GM13976 (cell line): ENCODE data around the gene NANOS3.

Experiments
- DNase-seq: peaks from one replicate; pipeline ENCODE4 v3.0.0; 2012; ENCODE audit warnings: low spot score
- CTCF ChIP-seq: IDR thresholded peaks from 2 replicates; pipeline ENCODE4 v1.5.1; 2012; ENCODE audit warnings: borderline replicate concordance, mild to moderate bottlenecking; ENCODE audit not compliant: insufficient read depth; ENCODE audit errors: extremely low read depth, missing control alignments, control extremely low read depth
- in situ Hi-C: fragments of 300-500 bp; cut with MboI; formaldehyde crosslinking; loops from one replicate; pipeline ENCODE4 v1.12.0; 2022; ENCODE audit warnings: low sequenced_read_pairs, mixed read lengths, inconsistent platforms; ENCODE audit not compliant: unreplicated experiment

The NANOS3 gene

GRCh38 chr19:13926715-13927114 is 49.8 kb downstream of the NANOS3 start:
- no peak for DNase-seq
- TF ChIP-seq CTCF = no peak
- in situ Hi-C loops = no loop called here

- no peak for DNase-seq
- in situ Hi-C loops = no loop called here
- no peak for TF ChIP-seq CTCF
These were observed 52.4 kb downstream of the NANOS3 start for GRCh38 chr19:13929340-13929739.

- in situ Hi-C loops = no loop called here
- DNase-seq = peak; percentile 28
- TF ChIP-seq CTCF = no peak
These were observed 53.0 kb downstream of the NANOS3 start for GRCh38 chr19:13929956-13930355.
